Small intestine (tissue), 7 donors: Measurements from ENCODE around the gene ARHGAP4. TPM values are rescaled to one million over a fixed set of nuclear protein-coding genes. Genes with fewer than 3 reads are reported as not detected.

Experiments used
- DNase-seq, 2 donors: peaks; one replicate each; pipeline versions ENCODE4 v3.0.0 to v3.0.0-alpha.2; 2013
- FAIRE-seq: peaks from 2 replicates; lab custom pipeline; 2012; peaks lifted over from hg19 to GRCh38; lab: Jason Lieb, UNC
- H3K27ac ChIP-seq, 3 donors: one replicate each; pipeline ENCODE4 v1.5.1; 2013; ENCODE audit warnings: low read length in 2 of 3, mild to moderate bottlenecking in 2 of 3, control low read depth in 1 of 3, inconsistent platforms in 1 of 3, low read depth in 1 of 3, moderate library complexity in 1 of 3
- H3K27me3 ChIP-seq, 3 donors: one replicate each; pipeline ENCODE4 v1.6.1; 2013; ENCODE audit warnings: low read length in 3 of 3, inconsistent platforms in 1 of 3; ENCODE audit not compliant: control insufficient read depth in 3 of 3, insufficient read depth in 3 of 3
- H3K36me3 ChIP-seq, 3 donors: one replicate each; pipeline ENCODE4 v1.6.1; 2013; ENCODE audit warnings: low read length in 3 of 3, inconsistent platforms in 1 of 3, low read depth in 1 of 3, mild to moderate bottlenecking in 1 of 3, moderate library complexity in 1 of 3; ENCODE audit not compliant: control insufficient read depth in 3 of 3, insufficient read depth in 2 of 3
- H3K4me1 ChIP-seq, 3 donors: one replicate each; pipeline ENCODE4 v1.6.1; 2013; ENCODE audit warnings: low read length in 2 of 3, inconsistent platforms in 1 of 3, low read depth in 1 of 3, mild to moderate bottlenecking in 1 of 3, moderate library complexity in 1 of 3; ENCODE audit not compliant: control insufficient read depth in 3 of 3, insufficient read depth in 2 of 3
- H3K4me3 ChIP-seq, 3 donors: one replicate each; pipeline ENCODE4 v1.5.1; 2013; ENCODE audit warnings: low read length in 3 of 3, control low read depth in 1 of 3, inconsistent platforms in 1 of 3, low read depth in 1 of 3, mild to moderate bottlenecking in 1 of 3, moderate library complexity in 1 of 3
- H3K9me3 ChIP-seq, 2 donors: one replicate each; pipeline ENCODE4 v1.6.1; 2013; ENCODE audit warnings: low read depth in 1 of 2, low read length in 1 of 2; ENCODE audit not compliant: control insufficient read depth in 2 of 2, insufficient read depth in 1 of 2
- WGBS, 3 donors: extraction: QIAGEN DNeasy Blood & Tissue Kit; methylation state at CpG; one replicate each; pipeline ENCODE4 v1.1.7; 2013; 5-methylcytosine and 5-hydroxymethylcytosine counted together
- polyA plus RNA-seq, 4 donors: library from polyadenylated mRNA; stranded (reverse) in 3 of 4; unstranded in 1 of 4; fragments of 200-250 nt in 3 of 4; fragments of 120-200 nt in 1 of 4; gene quantifications; one replicate each; pipeline versions ENCODE4 v1.2.1 to v1.2.3, GENCODE V29; 2013
- donor health status: healthy with polysubstance abuse.
- donor health status: control.
- donor health status: control.
- donor health status: Bipolar disorder and iron deficiency.
- donor health status: healthy.

Gene ARHGAP4
- polyA plus RNA-seq, 4 donors, result 29.8 to 63.0 (median 49.0) TPM

DNA sequence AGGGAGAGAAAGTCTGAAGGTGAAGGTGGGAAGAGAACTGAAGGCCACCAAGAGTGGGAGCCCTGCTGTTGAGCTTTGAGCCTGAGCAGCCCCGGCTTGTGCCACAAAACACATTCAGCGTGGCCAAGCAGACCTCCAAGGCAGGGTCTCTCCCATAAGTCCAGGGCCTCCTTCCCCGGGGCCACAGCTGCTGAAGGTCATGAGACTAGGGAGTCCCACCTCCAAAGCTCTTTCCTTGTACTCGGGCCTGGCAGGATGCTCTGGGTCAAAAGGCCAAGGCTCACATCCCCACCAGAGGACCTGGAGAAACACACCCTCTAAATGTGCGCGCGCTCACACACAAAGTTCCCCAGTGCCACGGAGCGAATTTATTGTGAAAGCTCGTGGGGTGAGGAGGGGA lies 3.5 kb upstream of the ARHGAP4 start:
- peaks cover 0 to 28% (median 3%) of the 10 kb centered on the region in 3 donors for H3K4me1 ChIP-seq
- no peaks in the 10 kb centered on the region for H3K27me3 ChIP-seq
- no peak overlapping the region for H3K4me3 ChIP-seq
- WGBS, 3 donors, result 77 to 78% (median 77%) methylated on average over 10 of the region's 10 CpGs
- no peak overlapping the region for H3K27ac ChIP-seq
- no peaks in the 10 kb centered on the region for H3K9me3 ChIP-seq
- DNase-seq (no peak), FAIRE-seq (no peak)
- H3K36me3 ChIP-seq, result peaks cover 0 to 37% (median 3%) of the 10 kb centered on the region in 3 donors

DNA sequence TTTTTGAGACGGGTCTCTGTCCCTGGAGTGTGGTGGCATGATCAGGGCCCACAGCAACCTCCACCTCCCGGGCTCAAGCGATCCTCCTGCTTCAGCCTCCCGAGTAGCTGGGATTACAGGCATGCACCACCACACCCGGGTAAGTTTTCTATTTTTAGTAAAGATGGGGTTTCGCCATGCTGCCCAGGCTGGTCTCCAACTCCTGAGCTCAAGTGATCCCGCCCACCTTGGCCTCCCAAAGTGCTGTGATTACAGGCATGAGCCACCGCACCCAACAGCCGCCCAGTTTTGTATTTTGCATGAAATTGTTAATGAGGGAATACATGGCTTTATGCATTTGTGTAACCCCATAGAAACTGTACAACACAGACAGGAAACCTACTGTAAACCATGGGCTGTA lies 2.8 kb upstream of the ARHGAP4 start:
- peak overlapping the region in 2 of 3 donors; percentile 78 to 83 for H3K27ac ChIP-seq
- H3K36me3 ChIP-seq, result peaks cover 0 to 37% (median 3%) of the 10 kb centered on the region in 3 donors
- H3K9me3 ChIP-seq, result no peaks in the 10 kb centered on the region
- peak overlapping the region in 1 of 3 donors; percentile 24 for H3K4me3 ChIP-seq
- no peak for DNase-seq
- H3K27me3 ChIP-seq, result no peaks in the 10 kb centered on the region
- 28 to 40% (median 34%) methylated on average over 6 to 9 of the region's 9 CpGs for WGBS, 3 donors
- no peak for FAIRE-seq
- H3K4me1 ChIP-seq, result peaks cover 0 to 30% (median under 1%) of the 10 kb centered on the region in 3 donors

DNA sequence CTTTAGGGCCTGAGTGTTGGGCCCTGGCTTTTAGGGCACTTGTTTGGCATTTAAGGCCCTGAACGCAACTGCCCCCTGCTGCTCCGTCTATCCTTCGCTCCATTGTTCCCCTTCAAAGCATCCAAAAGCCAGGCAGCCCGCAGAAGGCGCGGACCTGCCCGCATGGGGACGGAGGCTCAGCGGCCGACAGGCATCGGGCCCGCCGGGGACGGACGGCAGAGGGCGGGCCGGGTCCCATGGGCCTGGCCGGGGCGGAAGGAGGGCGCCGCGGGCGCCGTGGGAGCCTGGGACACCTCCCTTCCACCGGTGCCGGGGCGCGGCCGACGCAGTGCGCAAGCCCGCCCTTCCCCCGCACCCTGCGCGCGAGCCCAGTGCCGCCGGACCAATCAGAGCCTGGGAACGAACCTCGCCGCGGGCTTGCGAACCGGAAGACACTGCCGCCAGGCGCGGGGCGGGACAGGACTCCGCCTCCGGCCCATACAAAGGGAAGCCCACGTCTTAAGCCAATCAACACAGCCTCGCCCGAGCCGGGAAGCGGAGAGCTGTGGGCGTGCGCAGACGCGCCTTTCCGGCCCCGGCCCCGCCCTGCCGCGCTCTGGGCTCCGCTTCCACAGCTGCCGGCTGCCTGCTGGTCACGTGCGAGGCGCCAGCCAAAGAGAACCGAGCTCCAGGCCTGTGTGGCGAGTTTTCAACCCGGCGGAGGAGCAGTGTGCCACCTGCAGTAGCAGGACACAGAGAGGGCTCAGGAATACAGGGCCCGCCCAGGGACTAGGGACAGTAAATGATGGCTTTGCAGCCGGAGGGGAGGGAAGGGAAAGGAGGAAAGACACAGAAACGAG lies 2.1 kb upstream of the ARHGAP4 start:
- Histone ChIP-seq H3K27me3 (no peaks in the 10 kb centered on the region), H3K9me3 (no peaks in the 10 kb centered on the region), H3K4me1 (peaks cover 0 to 30% (median 0%) of the 10 kb centered on the region in 3 donors), H3K4me3 (peak overlapping the region; percentile 52 to 71 (median 57)), H3K27ac (peak overlapping the region; percentile 95 to 100 (median 99)), H3K36me3 (peaks cover 0 to 37% (median 3%) of the 10 kb centered on the region in 3 donors)
- WGBS, 3 donors, result 0 to 11% (median 8%) methylated on average over 43 to 76 of the region's 76 CpGs
- FAIRE-seq (peak; percentile 41), DNase-seq (peak; percentile 95)

- FAIRE-seq (no peak), DNase-seq (no peak)
- Histone ChIP-seq H3K36me3 (peaks cover 0 to 34% (median 3%) of the 10 kb centered on the region in 3 donors), H3K4me1 (peaks cover 0 to 30% (median 0%) of the 10 kb centered on the region in 3 donors), H3K27ac (peak overlapping the region; percentile 95 to 100 (median 99)), H3K9me3 (no peaks in the 10 kb centered on the region), H3K27me3 (no peaks in the 10 kb centered on the region), H3K4me3 (peak overlapping the region; percentile 52 to 71 (median 57))
- 0 to 20% (median 0%) methylated on average over 4 to 8 of the region's 8 CpGs for WGBS, 3 donors
Measured at GRCh38 chrX:153927672-153927921, 1.5 kb upstream of the ARHGAP4 start.

DNA sequence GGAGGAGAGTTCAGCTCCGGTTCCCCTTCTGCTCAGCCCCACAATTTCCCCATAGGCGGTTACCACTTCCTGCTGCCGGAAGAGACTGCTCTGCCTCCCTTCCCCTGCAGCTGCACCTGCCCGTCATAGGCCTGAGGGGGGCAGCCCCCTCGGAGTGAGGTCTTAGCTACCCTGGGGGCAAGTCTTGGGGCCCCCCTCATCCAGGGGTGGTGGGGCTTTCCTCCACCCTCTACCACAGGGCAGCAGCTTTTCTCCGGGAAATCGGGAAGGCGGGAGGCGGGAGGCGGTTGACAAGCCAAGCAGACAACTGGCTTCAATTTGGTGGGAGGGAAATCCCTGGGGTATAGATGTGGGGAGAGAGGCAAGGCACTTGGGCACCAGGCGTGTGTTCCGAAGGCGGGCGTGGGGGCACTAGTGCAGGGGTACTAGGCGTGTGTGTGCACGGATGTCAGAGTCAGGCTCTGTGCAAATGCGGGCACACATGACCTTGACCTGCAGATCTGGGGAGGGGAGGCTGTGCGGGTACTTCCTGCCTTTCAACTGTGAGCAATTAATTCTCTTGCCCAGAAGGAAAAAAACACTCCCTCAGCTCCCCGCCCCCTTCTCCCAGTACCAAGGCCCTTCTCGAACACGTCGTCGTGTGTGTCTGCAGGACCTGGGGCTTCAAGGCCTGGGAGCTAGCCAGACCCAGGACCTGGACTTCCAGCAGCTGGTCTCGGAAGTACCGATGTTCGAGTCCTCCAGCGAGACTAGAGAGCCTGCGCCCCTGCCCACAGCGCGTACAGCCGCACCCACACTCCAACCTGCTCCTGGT lies 1.0 kb upstream of the ARHGAP4 start:
- Histone ChIP-seq H3K27ac (peak overlapping the region; percentile 95 to 100 (median 99)), H3K36me3 (peaks cover 0 to 29% (median 3%) of the 10 kb centered on the region in 3 donors), H3K4me1 (peaks cover 0 to 30% (median 0%) of the 10 kb centered on the region in 3 donors), H3K9me3 (no peaks in the 10 kb centered on the region), H3K27me3 (no peaks in the 10 kb centered on the region), H3K4me3 (peak overlapping the region; percentile 52 to 71 (median 57))
- DNase-seq, result peak; percentile 54 to 67
- no peak for FAIRE-seq
- 3 to 29% (median 11%) methylated on average over 20 to 29 of the region's 31 CpGs for WGBS, 3 donors

DNA sequence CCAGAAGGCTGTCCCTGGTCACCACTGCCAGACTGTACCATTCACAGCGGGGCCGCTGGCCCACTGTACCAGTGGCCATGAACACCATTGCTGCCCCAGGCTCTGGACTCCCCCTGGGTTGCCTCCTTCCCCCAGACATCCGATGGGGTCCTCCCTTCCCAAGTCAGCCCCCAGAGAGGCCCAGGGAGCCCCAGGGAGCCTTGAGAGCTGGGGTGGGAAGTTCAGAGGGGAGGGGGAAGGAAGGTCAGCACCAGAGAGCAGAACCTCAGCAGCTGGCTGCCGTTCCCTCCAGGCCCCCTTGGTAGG lies 441 bp upstream of the ARHGAP4 start:
- H3K27me3 ChIP-seq, result no peaks in the 10 kb centered on the region
- H3K27ac ChIP-seq, result peak overlapping the region; percentile 95 to 100 (median 99)
- H3K9me3 ChIP-seq, result no peaks in the 10 kb centered on the region
- DNase-seq (peak in 1 of 2 donors; percentile 43), FAIRE-seq (no peak)
- 13 to 42% (median 16%) methylated on average over 4 of the region's 4 CpGs for WGBS, 3 donors
- peak overlapping the region; percentile 52 to 71 (median 52) for H3K4me3 ChIP-seq
- peaks cover 0 to 33% (median 0%) of the 10 kb centered on the region in 3 donors for H3K4me1 ChIP-seq
- peaks cover 0 to 23% (median 3%) of the 10 kb centered on the region in 3 donors for H3K36me3 ChIP-seq

- no peak for DNase-seq
- FAIRE-seq, result no peak
- 66 to 82% (median 74%) methylated on average over 4 of the region's 4 CpGs for WGBS, 3 donors
- Histone ChIP-seq H3K27ac (peak overlapping the region in 2 of 3 donors; percentile 41 to 100), H3K4me1 (peaks cover 0 to 35% (median 0%) of the 10 kb centered on the region in 3 donors), H3K4me3 (peak overlapping the region in 2 of 3 donors; percentile 28 to 52), H3K36me3 (peaks cover 0 to 21% (median 0%) of the 10 kb centered on the region in 3 donors), H3K27me3 (no peaks in the 10 kb centered on the region), H3K9me3 (no peaks in the 10 kb centered on the region)
Measured at GRCh38 chrX:153925387-153925738, 701 bp downstream of the ARHGAP4 start.

- no peak for FAIRE-seq
- DNase-seq, result peak; percentile 37 to 51
- Histone ChIP-seq H3K4me1 (peaks cover 0 to 35% (median 0%) of the 10 kb centered on the region in 3 donors), H3K9me3 (no peaks in the 10 kb centered on the region), H3K4me3 (no peak overlapping the region), H3K36me3 (peaks cover 0 to 14% (median 0%) of the 10 kb centered on the region in 3 donors), H3K27me3 (no peaks in the 10 kb centered on the region), H3K27ac (peak overlapping the region in 2 of 3 donors; percentile 28 to 100)
- WGBS, 3 donors, result 15 to 39% (median 25%) methylated on average over 14 of the region's 14 CpGs
Measured at GRCh38 chrX:153924149-153924861, 1.8 kb downstream of the ARHGAP4 start.
